DMS153 (cell line): ENCODE measurements around the gene PHOSPHO1.
A peak's percentile ranks its signal among the peaks of the same experiment; 100 is the strongest.

Source experiments
- DNase-seq: peaks from one replicate; lab custom pipeline; 2025; lab: John Stamatoyannopoulos, UW

The PHOSPHO1 gene

DNA sequence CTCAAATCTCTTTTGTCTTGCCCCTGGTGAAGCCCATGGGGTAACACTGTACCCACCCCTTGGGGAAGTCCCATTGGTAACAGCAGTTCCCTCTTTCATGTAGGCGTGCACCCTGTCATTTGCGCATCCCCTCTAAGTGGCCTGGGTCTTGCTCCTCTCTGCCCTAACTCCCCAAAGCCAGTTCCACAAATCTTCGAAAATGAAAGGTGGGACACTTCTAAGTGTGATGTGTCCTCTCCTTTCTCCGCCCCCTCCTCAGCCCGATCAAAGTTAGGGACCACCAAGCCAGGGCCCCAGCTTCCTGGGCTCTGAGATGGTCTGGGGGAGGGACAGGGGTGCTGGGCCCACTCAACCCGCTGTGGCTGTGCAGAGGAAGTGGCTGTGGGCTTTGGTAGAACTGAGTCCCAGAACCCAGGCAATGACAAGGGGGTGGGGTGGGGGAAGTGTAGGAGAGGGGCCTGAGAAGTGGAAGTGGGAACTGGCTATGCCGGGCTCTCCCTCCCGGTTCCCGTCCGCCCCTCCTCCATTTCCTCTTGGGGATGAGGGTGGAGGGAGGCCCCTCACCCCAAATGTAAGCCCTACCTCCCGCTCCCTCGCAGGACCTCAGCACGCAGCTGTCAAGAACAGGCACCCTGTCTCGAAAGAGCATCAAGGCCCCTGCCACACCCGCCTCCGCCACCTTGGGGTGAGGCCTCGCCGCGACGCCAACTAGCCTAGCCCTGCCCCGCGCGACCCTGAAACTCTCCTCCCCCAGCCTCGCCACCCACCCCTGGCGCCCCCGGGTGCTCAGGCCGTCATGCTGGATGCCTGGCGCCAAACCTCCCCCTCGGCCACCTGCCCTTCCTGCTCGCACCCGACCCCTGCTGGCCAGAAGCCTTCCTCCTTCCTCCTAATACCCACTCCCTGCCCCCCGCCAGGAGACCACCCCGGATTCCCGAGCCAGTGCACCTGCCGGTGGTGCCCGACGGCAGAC lies 11.4 kb downstream of the PHOSPHO1 start:
- DNase-seq: no peak

- no peak for DNase-seq
Measured at GRCh38 chr17:49217651-49218413, 12.8 kb downstream of the PHOSPHO1 start.

DNA sequence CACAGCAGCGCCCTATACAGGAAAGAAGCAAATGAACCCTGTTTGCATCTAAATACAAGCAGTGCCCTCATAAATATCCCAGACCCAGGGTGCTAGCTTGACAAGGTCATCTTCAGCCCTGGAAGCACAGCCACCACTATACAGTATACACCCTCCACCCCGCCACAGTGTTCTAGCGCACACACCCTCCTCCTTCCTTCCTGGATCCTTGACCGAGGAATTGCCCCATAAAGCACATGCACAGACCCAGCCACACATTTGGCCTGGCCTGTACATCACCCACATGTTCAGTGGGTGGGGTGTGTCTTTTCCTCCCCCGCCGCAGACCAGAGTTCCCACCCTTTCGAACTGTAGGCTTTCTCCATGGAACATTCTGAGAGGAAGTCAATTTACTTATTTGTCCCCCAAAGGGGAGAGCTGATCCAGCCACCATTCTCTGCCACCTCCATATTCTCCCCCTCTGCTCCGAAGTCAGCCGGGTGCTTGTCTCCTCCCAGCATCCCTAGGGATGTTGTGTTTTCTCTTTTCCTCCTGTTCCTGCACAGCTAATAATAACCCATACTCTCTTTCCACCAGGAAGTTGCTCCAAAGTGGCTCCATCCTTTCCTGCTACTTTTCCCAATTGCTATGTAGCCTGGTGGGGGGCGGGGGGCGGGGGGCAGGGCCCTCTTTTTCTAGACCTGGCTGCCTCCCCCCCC lies 13.5 kb downstream of the PHOSPHO1 start:
- no peak for DNase-seq

DNA sequence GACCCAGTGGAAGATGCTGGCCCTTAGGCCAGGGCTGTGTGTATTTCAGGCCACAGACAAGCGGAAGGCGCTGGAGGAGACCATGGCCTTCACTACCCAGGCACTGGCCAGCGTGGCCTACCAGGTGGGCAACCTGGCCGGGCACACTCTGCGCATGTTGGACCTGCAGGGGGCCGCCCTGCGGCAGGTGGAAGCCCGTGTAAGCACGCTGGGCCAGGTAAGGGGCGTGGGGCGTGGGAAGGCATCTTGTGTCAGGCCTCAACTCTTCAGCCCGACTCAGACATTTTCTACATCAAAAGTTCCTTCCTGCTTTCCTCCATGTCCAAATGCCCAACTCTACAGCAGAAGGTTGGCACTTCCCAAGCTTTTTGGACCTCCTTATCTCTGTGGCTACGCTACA lies 14.1 kb downstream of the PHOSPHO1 start:
- no peak for DNase-seq

DNA sequence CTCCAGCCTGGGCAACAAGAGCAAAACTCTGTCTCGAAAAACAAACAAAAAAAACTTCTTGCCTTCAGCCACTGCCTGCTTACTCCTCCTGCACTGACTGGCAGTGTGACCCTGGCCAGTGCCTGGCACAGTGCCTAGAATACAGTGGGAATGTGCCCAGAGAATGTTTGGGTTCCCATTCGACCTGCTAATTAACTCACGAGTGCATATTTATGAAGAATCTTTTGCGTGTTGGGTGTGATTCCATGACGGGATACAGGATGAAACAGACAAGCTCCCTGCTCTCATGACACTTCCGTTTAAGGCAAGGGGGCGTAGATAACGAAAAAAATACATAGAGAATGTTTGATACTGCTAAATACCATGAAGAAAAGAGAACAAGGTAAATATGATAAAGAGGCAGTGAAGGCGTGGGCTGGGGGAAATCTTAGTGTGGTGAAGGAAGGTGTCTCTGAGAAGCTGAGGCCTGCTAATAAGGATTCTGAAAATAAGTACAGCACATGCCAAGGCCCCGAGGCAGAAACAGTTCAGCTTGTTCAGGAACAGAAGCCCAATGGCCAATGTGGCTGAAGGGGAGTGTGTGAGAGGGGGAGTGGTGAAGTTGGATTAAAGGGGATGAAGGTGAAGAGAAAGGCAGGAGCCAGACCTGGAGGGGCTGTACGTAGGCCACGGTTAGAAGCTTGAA lies 15.8 kb downstream of the PHOSPHO1 start:
- DNase-seq: no peak

- no peak for DNase-seq
Measured at GRCh38 chr17:49213847-49214246, 16.7 kb downstream of the PHOSPHO1 start.

- no peak for DNase-seq
Measured at GRCh38 chr17:49213399-49213798, 17.2 kb downstream of the PHOSPHO1 start.

DNA sequence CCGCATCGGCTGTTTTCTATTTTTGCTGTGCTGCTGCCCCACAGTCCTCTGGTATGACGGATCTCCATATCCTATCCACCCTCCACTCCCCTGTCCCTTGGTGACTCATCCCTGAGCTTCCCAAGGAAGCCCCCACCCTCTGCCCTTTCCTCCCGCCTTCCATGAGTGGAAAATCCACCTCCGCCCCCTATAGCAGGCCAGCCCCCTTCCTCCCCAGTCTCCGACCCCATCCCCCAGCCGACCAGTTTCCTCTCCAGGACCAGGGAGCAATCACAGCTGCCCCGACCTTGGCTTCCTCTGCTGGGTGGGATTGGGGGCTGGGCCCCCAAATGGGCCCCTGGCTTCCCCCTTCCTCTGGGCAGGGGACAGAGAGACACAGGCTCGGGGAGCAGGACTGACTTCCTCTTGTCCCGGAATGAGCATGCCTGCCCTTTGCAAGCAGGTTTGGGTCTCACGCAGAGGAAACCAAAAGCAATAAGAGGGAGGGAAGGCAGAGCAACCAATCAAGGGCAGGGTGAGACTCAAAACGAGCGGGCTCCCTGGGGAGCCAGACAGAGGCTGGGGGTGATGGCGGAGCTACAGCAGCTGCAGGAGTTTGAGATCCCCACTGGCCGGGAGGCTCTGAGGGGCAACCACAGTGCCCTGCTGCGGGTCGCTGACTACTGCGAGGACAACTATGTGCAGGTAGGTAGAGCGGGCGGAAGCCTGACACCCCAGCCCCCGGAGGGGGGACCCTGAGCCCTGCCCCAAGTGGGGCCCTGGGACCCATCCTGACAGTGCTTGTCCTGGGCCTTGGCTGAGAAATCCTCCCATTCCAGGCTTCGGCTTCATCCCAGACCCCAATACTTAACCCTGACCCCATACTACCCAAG lies 20.2 kb downstream of the PHOSPHO1 start, which contains the start of the genes ABI3 and GNGT2:
Gene ABI3 (plus strand): TSS at position 550 of the 872 bp plus-strand sequence. CDS start 18 bp downstream, at position 568.
Gene GNGT2 (minus strand): TSS at position 417 of the 872 bp plus-strand sequence. CDS start 3,152 bp downstream, outside the sequence.
- DNase-seq: no peak

DNA sequence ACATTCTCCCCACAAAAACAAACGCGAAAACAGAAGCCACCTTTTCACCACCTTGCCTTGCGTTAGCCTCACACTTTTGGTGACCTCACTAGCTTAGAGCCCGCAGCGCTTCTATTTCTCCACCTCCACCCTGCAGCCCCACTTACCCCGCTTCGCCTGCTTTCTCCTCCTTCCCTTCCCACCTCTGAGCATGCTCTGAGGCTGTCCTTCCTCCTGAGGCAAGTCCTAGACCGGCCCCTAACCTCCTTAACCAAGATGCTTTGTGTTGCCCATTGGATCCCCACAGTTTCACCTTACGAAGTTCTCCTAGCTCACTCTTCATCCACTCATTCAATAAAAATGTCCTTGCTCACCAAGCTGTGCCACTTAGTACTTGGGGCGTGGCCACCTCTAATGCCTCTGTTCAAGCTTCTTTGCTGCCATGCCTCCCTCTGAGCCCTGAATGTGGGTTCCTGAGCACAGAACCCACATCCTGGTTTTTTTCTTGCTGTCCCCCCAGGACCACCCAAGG lies 21.5 kb downstream of the PHOSPHO1 start:
- DNase-seq: no peak

DNA sequence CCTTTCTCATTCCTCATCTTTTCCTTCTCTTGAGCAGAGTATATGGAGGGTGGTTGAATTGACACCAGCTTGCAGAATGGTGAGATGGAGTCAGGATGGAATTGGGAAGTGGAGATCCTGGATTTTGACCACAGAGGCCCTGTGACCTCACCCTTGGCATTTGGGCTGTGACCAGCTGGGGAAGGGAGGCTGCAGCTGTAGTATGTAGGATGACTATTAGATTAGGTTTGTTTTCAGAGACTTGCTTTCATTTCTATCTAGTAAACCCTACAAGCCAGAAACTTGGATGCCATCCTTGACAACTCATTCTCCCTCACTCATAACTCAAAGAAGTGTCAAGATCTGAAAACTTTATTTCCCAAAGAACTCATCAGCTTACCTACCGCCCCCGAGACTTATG lies 26.1 kb downstream of the PHOSPHO1 start:
- no peak for DNase-seq

DNA sequence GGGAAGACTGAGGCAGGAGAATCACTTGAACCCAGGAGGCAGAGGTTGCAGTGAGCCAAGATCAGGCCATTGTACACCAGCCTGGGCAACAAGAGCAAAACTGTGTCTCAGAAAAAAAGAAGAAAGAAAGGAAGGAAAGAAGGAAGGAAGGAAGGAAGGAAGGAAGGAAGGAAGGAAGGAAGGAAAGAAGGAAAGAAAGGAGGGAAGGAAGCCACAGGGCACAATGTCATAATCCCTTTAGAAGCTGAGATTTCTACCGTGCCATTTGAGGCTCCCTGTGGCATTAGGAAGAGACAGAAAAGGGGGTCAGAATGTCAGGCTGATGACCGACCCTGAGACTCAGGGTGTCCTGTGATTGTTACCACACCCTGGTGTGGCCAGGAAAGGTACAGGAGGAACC lies 26.8 kb downstream of the PHOSPHO1 start:
- no peak for DNase-seq

- no peak for DNase-seq
Measured at GRCh38 chr17:49201481-49201927, 29.1 kb downstream of the PHOSPHO1 start.

DNA sequence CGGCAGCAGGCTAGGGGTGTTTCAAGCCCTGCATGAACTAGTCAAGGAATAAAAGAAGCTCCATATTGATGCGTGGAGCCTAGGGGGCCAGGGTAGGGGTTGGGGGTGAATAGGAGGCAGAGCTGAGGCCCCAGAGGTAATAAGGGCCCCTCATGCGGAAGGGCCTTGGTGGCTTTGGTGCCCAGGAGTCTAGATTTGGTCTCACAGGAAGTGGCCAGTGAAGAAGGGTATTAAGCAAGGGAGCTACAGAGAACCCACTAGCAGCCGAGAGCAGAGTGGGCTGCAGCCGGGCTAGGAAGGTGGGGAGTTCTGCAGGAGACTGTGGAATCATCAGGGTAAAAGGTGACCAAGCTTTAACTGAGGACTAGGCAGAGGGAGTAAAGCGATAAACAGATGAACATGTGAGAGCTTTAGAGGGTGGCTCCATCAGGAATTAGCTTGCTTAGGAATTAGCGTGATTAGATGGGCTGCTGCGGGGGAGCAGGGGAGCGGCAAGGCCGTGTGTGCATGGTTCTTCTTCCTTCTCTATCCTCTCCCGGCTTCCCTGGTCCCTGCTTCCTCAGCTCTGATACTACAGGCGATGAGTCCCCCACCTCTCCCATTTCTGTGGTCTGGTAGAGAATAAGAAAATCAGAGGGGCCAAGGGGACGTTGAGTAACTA lies 30.0 kb downstream of the PHOSPHO1 start:
- no peak for DNase-seq

DNA sequence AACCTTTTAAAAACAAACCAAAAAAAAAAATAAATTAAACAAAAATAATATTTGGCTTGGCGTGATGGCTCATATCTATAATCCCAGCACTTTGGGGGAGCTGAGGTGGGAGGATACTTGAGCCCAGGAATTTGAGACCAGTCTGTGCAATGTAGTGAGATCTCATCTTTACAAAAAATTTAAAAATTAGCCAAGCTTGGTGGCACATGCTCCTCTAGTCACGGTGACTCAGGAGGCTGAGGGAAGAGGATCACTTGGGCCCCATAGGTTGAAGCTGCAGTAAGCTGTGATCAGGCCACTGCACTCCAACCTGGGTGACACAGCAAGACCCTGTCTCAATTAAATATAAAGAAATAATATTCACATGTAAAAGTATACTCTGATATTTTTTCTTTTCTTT lies 32.4 kb downstream of the PHOSPHO1 start:
- no peak for DNase-seq

DNA sequence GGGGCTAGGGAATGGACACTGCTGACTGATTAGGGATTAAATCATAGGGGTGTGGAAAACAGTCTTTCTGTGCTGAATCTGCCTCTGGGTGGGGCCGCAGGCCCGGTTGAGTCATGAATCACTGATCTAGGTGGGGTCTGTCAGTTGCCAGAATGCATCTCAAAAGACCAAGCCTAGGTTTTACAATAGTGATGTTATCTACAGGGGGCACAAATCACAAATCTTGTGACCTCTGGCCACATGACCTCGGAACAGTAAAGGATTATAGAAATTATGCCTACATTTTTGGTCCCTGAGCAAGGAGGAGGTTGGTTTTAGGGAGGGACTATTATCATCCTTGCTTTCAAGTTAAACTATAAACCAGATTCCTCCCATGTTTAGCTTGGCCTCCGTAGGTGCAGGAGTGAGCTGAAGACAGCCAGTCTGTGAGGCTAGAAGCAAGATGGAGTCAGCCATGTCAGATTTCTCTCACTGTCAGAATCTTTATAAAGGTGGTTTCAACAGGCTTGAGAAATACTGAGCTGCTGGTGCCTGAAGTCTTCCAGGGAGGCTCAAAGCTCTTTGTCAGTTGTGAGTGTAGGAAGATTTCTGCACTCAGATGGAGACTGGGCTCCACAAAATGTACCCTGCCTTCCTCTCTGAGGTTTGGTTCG lies 33.1 kb downstream of the PHOSPHO1 start:
- no peak for DNase-seq

- no peak for DNase-seq
Measured at GRCh38 chr17:49196520-49196919, 34.1 kb downstream of the PHOSPHO1 start.

DNA sequence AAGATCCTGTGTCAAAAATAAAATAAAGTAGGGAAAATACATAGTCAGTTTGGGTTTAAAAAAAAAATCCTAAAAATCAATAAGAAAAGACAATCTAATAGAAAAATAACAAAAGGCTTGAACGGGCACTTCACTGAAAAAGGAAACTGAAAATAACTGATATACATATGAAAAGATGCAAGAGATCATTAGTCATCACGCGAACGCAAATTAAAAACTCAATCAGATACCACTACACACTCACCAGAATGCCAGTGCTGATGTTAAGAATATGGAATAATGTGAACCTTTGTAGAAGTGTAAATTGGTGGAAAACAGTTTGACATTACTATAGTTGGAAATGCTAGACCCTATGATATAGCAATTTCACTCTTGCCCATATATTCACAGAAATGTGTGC lies 34.8 kb downstream of the PHOSPHO1 start:
- no peak for DNase-seq

DNA sequence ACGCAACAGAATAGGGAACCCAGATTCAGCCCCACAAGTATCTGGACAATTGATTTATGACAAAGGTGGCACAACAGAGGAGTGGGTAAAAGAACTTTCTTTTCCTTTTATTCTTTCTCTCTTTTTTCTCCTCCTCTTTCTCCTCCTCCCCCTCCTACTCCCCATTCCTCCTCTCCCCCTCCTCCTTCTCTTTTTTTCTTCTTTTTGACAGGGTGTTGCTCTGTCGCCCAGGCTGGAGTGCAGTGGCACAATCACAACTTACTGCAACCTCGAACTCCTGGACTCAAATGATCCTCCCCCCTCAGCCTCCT lies 36.3 kb downstream of the PHOSPHO1 start:
- no peak for DNase-seq

DNA sequence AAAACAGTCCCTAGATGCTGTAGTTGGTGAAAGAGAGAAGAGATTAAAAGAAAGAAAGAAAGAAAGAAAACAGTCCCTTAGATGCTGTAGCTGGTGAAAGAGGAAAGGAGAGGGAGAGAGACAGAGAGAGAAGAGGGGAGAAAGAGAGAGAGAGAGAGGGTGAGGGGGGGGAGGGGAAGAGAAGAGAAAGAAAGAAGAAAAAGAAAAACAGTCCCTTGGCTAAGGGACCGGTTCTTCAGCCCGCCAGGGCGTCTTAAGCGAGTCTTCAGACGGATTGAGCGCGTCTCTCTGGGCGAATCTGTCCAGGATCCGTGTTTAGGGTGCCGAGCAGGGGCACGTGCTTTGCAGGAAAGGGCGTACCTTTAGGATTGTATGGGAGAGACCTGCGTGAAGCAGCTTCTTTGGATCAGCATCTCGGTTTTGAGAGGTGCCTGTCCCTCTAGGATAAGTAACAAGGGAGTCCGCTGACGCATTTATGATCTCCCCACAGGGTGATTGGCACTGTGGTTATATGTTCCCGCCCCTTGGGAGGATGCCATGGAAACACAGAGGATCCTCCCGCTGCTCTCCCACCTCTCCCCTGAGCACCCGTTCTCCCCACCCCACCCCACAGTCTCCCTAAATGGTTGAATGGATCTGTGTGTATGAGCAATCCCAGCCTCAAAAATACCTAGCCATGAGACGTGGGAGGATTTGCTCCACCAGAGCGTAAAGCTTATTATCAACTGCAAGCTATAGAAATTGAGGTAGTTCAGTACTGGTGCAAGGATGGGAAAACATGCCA lies 36.9 kb downstream of the PHOSPHO1 start:
- DNase-seq: peak; percentile 19
